Aorta (tissue), 5 donors: ENCODE measurements around the gene FBXO9. TPM values are rescaled to one million over a fixed set of nuclear protein-coding genes. Genes with fewer than 3 reads are reported as not detected.

Experiments
- ATAC-seq: fragments of 200-7000 bp; cut with Tn5 transposase; one replicate; pipeline ENCODE4 v1.9.1; 2022; ENCODE audit warnings: moderate library complexity; ENCODE audit not compliant: low FRiP score
- DNase-seq, 2 donors: peaks; one replicate each; pipeline ENCODE4 v3.0.0-alpha.2; 2020
- H3K27ac ChIP-seq, 2 donors: one replicate each; pipeline ENCODE4 v1.5.1; 2013; ENCODE audit warnings: low read length in 2 of 2, mild to moderate bottlenecking in 2 of 2, moderate library complexity in 2 of 2, control low read depth in 1 of 2, inconsistent platforms in 1 of 2, low read depth in 1 of 2
- H3K27me3 ChIP-seq, 2 donors: one replicate each; pipeline ENCODE4 v1.6.1; 2013; ENCODE audit warnings: control low read depth in 1 of 2, low read length in 1 of 2, mild to moderate bottlenecking in 1 of 2, moderate library complexity in 1 of 2; ENCODE audit not compliant: insufficient read depth in 2 of 2, control insufficient read depth in 1 of 2
- H3K36me3 ChIP-seq, 2 donors: one replicate each; pipeline ENCODE4 v1.6.1; 2013; ENCODE audit warnings: control low read depth in 1 of 2, low read length in 1 of 2, mild to moderate bottlenecking in 1 of 2; ENCODE audit not compliant: insufficient read depth in 2 of 2, control insufficient read depth in 1 of 2
- H3K4me1 ChIP-seq, 2 donors: one replicate each; pipeline ENCODE4 v1.6.1; 2013; ENCODE audit warnings: low read length in 2 of 2, control low read depth in 1 of 2, mild to moderate bottlenecking in 1 of 2, moderate library complexity in 1 of 2; ENCODE audit not compliant: insufficient read depth in 2 of 2, control insufficient read depth in 1 of 2
- H3K4me3 ChIP-seq, 2 donors: one replicate each; pipeline ENCODE4 v1.5.1; 2013; ENCODE audit warnings: low read length in 2 of 2, control low read depth in 1 of 2, mild to moderate bottlenecking in 1 of 2
- H3K9me3 ChIP-seq: one replicate; pipeline ENCODE4 v1.6.1; 2013; ENCODE audit warnings: mild to moderate bottlenecking, low read length; ENCODE audit not compliant: control insufficient read depth
- WGBS, 2 donors: extraction: QIAGEN DNeasy Blood & Tissue Kit; methylation state at CpG; one replicate each; pipeline ENCODE4 v1.1.7; 2013; 5-methylcytosine and 5-hydroxymethylcytosine counted together
- intact Hi-C, 2 donors: fragments of 100-400 bp; cut with DNase I; formaldehyde crosslinking; loops; one replicate each; pipeline versions ENCODE4 v1.14.2 to v1.15.0; 2022
- polyA plus RNA-seq, 2 donors: library from polyadenylated mRNA; stranded (reverse); fragments of 200-250 nt; gene quantifications; one replicate each; pipeline ENCODE4 v1.2.3, GENCODE V29; 2013
- total RNA-seq, 2 donors: library from RNA; stranded (reverse); fragmentation: NEBNext Ultra II Directional; extraction: Animal tissue kit (Norgen Biotek cat#: 25700); gene quantifications; one replicate each; pipeline ENCODE4 v1.2.1, GENCODE V29; 2021
- donor health status: healthy with polysubstance abuse.
- donor health status: Bipolar disorder and iron deficiency.
- donor health status: DM: no; HTN: no; CAD: no.
- donor health status: DM: no; HTN: no; CAD: no.
- donor health status: DM: yes; HTN: yes; CAD: no.

Gene FBXO9
- total and polyA plus RNA-seq, 4 donors = 44.2 to 112 (median 74.4) TPM

GRCh38 chr6:53029257-53029656 lies 35.9 kb upstream of the FBXO9 start:
- ATAC-seq (no peak), DNase-seq (no peak)
- H3K9me3 ChIP-seq = no peaks in the 10 kb centered on the region
- intact Hi-C loops = no loop called here
- H3K27me3 ChIP-seq = no peaks in the 10 kb centered on the region
- no peak overlapping the region for H3K4me3 ChIP-seq
- H3K4me1 ChIP-seq = peaks cover 0 to 3% of the 10 kb centered on the region in 2 donors
- no peak overlapping the region for H3K27ac ChIP-seq
- peaks cover 0 to 9% of the 10 kb centered on the region in 2 donors for H3K36me3 ChIP-seq

GRCh38 chr6:53029761-53030160 lies 35.4 kb upstream of the FBXO9 start:
- peaks cover 0 to 3% of the 10 kb centered on the region in 2 donors for H3K4me1 ChIP-seq
- WGBS, 2 donors = 85 to 87% methylated on average over 3 of the region's 3 CpGs
- no peaks in the 10 kb centered on the region for H3K9me3 ChIP-seq
- no peaks in the 10 kb centered on the region for H3K27me3 ChIP-seq
- intact Hi-C loops = no loop called here
- H3K27ac ChIP-seq = no peak overlapping the region
- H3K4me3 ChIP-seq = no peak overlapping the region
- no peak for DNase-seq
- no peak for ATAC-seq
- peaks cover 0 to 11% of the 10 kb centered on the region in 2 donors for H3K36me3 ChIP-seq

- H3K36me3 ChIP-seq = peaks cover 0 to 9% of the 10 kb centered on the region in 2 donors
- H3K4me3 ChIP-seq = no peak overlapping the region
- intact Hi-C loops = no loop called here
- H3K27me3 ChIP-seq = no peaks in the 10 kb centered on the region
- ATAC-seq (no peak), DNase-seq (no peak)
- H3K4me1 ChIP-seq = peaks cover 0 to 3% of the 10 kb centered on the region in 2 donors
- no peaks in the 10 kb centered on the region for H3K9me3 ChIP-seq
- no peak overlapping the region for H3K27ac ChIP-seq
- WGBS, 2 donors = 95 to 97% methylated on average over 4 of the region's 4 CpGs
Observed at GRCh38 chr6:53031281-53031680, 33.9 kb upstream of the FBXO9 start.

DNA sequence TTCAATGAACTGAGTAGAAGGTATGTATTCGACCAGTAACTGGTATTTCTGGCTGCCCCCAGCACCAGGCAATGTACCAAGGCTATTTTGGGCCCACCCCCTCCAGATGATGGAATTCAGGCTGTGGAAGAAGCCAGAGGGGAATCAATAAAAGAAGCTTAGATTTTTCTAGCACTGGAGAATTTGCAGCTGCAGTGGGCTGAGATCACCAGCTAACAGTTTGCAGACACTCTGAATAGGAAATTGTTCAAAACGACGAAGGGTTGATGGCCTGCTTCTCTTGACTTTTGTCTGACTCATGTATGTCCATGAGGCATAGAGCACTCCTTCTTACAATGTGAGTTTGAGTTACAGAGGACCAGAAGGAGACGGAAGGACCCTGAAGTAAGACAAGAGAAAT lies 32.4 kb upstream of the FBXO9 start:
- no peak for DNase-seq
- Histone ChIP-seq H3K36me3 (peaks cover 3 to 9% of the 10 kb centered on the region in 2 donors), H3K4me3 (no peak overlapping the region), H3K4me1 (peaks cover 0 to 3% of the 10 kb centered on the region in 2 donors), H3K9me3 (no peaks in the 10 kb centered on the region), H3K27me3 (no peaks in the 10 kb centered on the region), H3K27ac (no peak overlapping the region)
- WGBS, 2 donors = 23 to 25% methylated on average over 4 of the region's 4 CpGs
- ATAC-seq = no peak
- intact Hi-C loops = no loop called here

GRCh38 chr6:53033764-53034163 lies 31.4 kb upstream of the FBXO9 start:
- ATAC-seq (peak; percentile 73), DNase-seq (no peak)
- H3K27ac ChIP-seq = no peak overlapping the region
- no peaks in the 10 kb centered on the region for H3K9me3 ChIP-seq
- WGBS, 2 donors = 38 to 43% methylated on average over 4 of the region's 4 CpGs
- H3K4me3 ChIP-seq = no peak overlapping the region
- intact Hi-C loops = no loop called here
- H3K36me3 ChIP-seq = peaks cover 3 to 6% of the 10 kb centered on the region in 2 donors
- no peaks in the 10 kb centered on the region for H3K27me3 ChIP-seq
- peaks cover 0 to 3% of the 10 kb centered on the region in 2 donors for H3K4me1 ChIP-seq

- H3K27me3 ChIP-seq = no peaks in the 10 kb centered on the region
- no peaks in the 10 kb centered on the region for H3K9me3 ChIP-seq
- no peak overlapping the region for H3K27ac ChIP-seq
- ATAC-seq = peak; percentile 13
- WGBS, 2 donors = 77 to 83% methylated on average over 8 of the region's 8 CpGs
- H3K36me3 ChIP-seq = peaks cover 5 to 8% of the 10 kb centered on the region in 2 donors
- H3K4me1 ChIP-seq = peaks cover 0 to 3% of the 10 kb centered on the region in 2 donors
- H3K4me3 ChIP-seq = no peak overlapping the region
- no peak for DNase-seq
- intact Hi-C loops = no loop called here
Observed at GRCh38 chr6:53035549-53036213, 29.5 kb upstream of the FBXO9 start.

- Histone ChIP-seq H3K27me3 (no peaks in the 10 kb centered on the region), H3K27ac (no peak overlapping the region), H3K4me3 (no peak overlapping the region), H3K36me3 (peaks cover 5 to 6% of the 10 kb centered on the region in 2 donors), H3K4me1 (peaks cover 3 to 8% of the 10 kb centered on the region in 2 donors), H3K9me3 (no peaks in the 10 kb centered on the region)
- ATAC-seq (no peak), DNase-seq (no peak)
- WGBS, 2 donors = 56 to 93% methylated on average over 1 of the region's 1 CpG
- intact Hi-C loops = no loop called here
Observed at GRCh38 chr6:53038141-53038540, 27.1 kb upstream of the FBXO9 start.

DNA sequence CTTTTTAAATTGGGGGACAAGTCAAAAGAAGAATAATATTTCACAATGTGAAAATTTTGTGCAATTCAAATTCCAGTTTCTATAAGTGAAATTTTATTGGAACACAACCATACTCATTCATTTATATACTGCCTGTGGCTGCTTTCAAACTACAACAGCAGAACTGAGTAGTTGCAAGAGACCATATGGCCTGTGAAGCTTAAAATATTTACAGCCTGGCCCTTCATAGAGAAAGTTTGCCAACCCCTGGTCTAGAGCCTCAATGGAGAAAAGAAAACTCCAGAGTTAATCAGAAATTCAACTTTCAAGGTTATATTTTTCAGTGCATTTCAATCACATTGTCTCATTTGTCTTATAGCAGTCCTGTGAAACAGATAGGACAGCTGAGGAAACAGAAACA lies 26.6 kb upstream of the FBXO9 start:
- Histone ChIP-seq H3K4me1 (peaks cover 5 to 12% of the 10 kb centered on the region in 2 donors), H3K4me3 (no peak overlapping the region), H3K27ac (no peak overlapping the region), H3K9me3 (no peaks in the 10 kb centered on the region), H3K36me3 (peaks cover 5 to 6% of the 10 kb centered on the region in 2 donors), H3K27me3 (no peaks in the 10 kb centered on the region)
- intact Hi-C loops = no loop called here
- DNase-seq (no peak), ATAC-seq (no peak)

GRCh38 chr6:53041356-53041755 lies 23.8 kb upstream of the FBXO9 start:
- no peaks in the 10 kb centered on the region for H3K9me3 ChIP-seq
- no peak overlapping the region for H3K4me3 ChIP-seq
- peaks cover 4 to 5% of the 10 kb centered on the region in 2 donors for H3K36me3 ChIP-seq
- no peaks in the 10 kb centered on the region for H3K27me3 ChIP-seq
- peaks cover 5 to 11% of the 10 kb centered on the region in 2 donors for H3K4me1 ChIP-seq
- no peak for ATAC-seq
- WGBS, 2 donors = 27 to 33% methylated on average over 4 of the region's 4 CpGs
- H3K27ac ChIP-seq = peak overlapping the region in 1 of 2 donors; percentile 61
- DNase-seq = no peak
- intact Hi-C loops = no loop called here
